BJ (cell line): ENCODE measurements around the gene PIGS. TPM values are rescaled to one million over a fixed set of nuclear protein-coding genes. Genes with fewer than 3 reads are reported as not detected.

ENCODE experiments used
- CTCF ChIA-PET: fragments of 350-600 bp; formaldehyde crosslinking; extraction: SDS; loops from one replicate; lab custom pipeline; 2021; ENCODE audit warnings: antibody characterized with exemption, inconsistent platforms; lab: Yijun Ruan, JAX
- POLR2A ChIA-PET: fragments of 300-600 bp; sonication (Branson Sonifier 250); formaldehyde crosslinking; extraction: SDS; loops from one replicate; lab custom pipeline; 2021; ENCODE audit warnings: antibody characterized with exemption; lab: Charles Lee
- DNase-seq: peaks from one replicate; pipeline ENCODE4 v3.0.0-alpha.2; 2011; ENCODE audit warnings: low read depth
- H3K27me3 ChIP-seq: 2 replicates; pipeline ENCODE4 v1.6.0; 2011; ENCODE audit warnings: low read length; ENCODE audit not compliant: control insufficient read depth, insufficient read depth
- H3K36me3 ChIP-seq: 2 replicates; pipeline ENCODE4 v1.5.1; 2011; ENCODE audit warnings: low read length; ENCODE audit not compliant: control insufficient read depth, insufficient read depth
- H3K4me3 ChIP-seq: 2 replicates; pipeline ENCODE4 v1.5.1; 2011; ENCODE audit warnings: low read depth, mild to moderate bottlenecking, control low read depth, low read length
- polyA plus RNA-seq: library from polyadenylated mRNA; depleted of rRNA; stranded (reverse); fragments of >200 nt; gene quantifications from 2 replicates; pipeline ENCODE4 v1.2.3, GENCODE V29; 2011
- TF ChIP-seq, protein P1 (sequence below): IDR thresholded peaks from 2 replicates; pipeline ENCODE4 v1.5.1; 2011; ENCODE audit warnings: low read depth, mild to moderate bottlenecking, control low read depth, inconsistent platforms, low read length, moderate library complexity; ENCODE audit not compliant: insufficient read depth

PIGS gene
- polyA plus RNA-seq, 1 experiment, result 99.5 TPM

DNA sequence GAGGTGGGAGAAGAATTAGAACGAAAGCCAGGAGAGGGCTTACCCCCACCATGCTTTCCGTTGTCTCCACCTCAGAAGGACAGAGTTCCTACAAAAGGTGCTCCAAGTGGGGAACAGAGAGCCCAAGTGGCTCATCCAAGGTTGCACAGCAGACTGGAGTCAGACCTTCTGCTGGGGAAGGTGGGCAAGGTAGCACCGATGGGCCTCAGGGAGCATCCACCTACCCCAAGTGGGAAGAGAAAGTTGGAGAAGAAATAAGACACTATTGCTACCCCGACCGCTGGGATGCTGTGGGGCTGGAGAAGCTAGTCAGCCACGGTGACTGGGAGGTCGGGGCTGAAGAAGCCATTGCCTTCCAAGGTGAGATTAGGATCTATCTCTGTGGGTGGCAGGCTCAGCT is 40.4 kb downstream of the PIGS start:
- ChIA-PET CTCF (interaction anchor here (1.8 to 2.1 kb wide), 2 partner anchors 9 to 35 kb away, joined by 6 read pairs; no protein-coding TSS in a partner anchor), POLR2A (no interaction called here)
- no peaks in the 10 kb centered on the region for H3K36me3 ChIP-seq
- peaks cover 2% of the 10 kb centered on the region; the same call in 1 of the 2 replicates for H3K27me3 ChIP-seq
- TF ChIP-seq, protein P1, sequence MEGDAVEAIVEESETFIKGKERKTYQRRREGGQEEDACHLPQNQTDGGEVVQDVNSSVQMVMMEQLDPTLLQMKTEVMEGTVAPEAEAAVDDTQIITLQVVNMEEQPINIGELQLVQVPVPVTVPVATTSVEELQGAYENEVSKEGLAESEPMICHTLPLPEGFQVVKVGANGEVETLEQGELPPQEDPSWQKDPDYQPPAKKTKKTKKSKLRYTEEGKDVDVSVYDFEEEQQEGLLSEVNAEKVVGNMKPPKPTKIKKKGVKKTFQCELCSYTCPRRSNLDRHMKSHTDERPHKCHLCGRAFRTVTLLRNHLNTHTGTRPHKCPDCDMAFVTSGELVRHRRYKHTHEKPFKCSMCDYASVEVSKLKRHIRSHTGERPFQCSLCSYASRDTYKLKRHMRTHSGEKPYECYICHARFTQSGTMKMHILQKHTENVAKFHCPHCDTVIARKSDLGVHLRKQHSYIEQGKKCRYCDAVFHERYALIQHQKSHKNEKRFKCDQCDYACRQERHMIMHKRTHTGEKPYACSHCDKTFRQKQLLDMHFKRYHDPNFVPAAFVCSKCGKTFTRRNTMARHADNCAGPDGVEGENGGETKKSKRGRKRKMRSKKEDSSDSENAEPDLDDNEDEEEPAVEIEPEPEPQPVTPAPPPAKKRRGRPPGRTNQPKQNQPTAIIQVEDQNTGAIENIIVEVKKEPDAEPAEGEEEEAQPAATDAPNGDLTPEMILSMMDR, result no peak
- no peak for DNase-seq
- no peak overlapping the region for H3K4me3 ChIP-seq

DNA sequence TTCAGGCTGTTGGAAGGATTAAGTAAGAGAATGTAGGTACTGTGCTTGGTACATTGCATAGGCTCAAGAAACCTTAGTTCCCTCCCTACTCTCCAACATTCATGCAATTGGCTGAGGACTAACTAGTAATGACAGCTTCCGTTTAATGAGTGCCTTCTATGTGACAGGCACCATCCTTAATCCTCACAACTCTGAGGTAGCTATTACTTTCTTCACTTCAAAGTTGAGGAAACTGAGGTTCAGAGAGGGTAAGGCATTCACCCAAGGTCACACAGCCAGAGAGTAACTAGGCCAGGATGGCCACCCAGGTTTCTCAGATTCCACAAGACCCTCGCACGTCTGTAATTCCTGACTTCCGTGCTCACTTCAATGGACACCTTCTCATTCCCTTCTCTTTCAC is 41.1 kb downstream of the PIGS start:
- TF ChIP-seq, protein P1, result no peak
- peaks cover 2% of the 10 kb centered on the region; the same call in 1 of the 2 replicates for H3K27me3 ChIP-seq
- no peak overlapping the region for H3K4me3 ChIP-seq
- no peak for DNase-seq
- ChIA-PET POLR2A (no interaction called here), CTCF (interaction anchor here (1.0 to 4.1 kb wide), 2 partner anchors 10 to 17 kb away, joined by 4 to 19 read pairs; no protein-coding TSS in a partner anchor)
- H3K36me3 ChIP-seq, result no peaks in the 10 kb centered on the region

DNA sequence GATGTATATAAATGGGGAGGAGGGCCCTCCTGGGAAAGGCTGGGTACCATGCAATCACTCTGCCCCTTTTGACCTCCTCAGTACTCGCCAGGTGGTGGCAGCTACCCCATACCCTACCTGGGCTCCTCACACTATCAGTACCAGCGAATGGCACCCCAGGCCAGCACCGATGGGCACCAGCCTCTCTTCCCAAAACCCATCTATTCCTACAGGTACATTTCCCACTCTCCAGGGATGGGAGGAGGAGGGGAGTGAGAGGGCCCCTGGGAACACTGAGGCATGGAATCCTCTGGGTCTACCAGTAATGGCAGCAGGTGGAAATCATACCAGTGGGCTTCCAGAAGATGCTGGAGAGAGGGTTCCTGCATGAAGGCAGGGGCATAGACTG is 42.3 kb downstream of the PIGS start:
- H3K27me3 ChIP-seq, result peaks cover 2% of the 10 kb centered on the region; the same call in 1 of the 2 replicates
- POLR2A ChIA-PET, result no interaction called here
- TF ChIP-seq, protein P1, result no peak
- no peaks in the 10 kb centered on the region for H3K36me3 ChIP-seq
- H3K4me3 ChIP-seq, result no peak overlapping the region
- no peak for DNase-seq
- CTCF ChIA-PET, result interaction anchor here (1.0 to 4.1 kb wide), 3 partner anchors 9 to 35 kb away, joined by 4 to 19 read pairs (median 7); no protein-coding TSS in a partner anchor

DNA sequence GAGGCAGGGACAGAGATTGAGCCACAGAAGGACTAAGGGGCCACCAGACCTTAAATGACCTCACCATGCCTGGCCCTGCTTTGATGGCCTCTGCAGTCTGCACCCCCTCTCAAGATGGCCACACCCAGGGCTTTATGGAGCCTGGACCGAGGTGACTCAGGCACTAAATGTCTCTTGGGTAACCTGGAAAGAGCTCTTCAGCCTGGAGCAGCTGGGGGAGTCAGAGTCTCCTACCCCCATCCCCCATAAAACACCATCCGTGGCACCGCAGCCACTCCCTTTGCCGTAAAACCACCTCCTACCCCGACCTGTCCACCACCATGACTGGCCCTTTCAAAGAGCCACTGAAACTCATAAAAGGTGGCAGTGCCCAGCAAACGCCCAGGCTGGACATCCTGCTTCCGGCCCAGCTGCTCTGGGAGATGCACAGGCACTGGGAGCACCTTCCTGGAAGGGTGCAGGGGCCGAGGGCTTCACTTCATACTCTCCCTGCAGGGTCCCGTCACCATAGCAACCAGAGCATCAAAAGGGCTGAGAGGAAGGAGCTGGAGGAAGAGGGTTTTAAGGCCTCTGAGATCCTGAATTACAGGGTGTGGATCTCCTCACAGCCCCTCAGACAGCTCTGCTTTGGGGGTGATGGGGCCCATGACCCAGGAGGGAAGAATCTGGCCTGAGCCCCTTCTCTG is 42.9 kb downstream of the PIGS start:
- ChIA-PET CTCF (interaction anchor here (1.0 to 4.1 kb wide), 3 partner anchors 9 to 34 kb away, joined by 4 to 19 read pairs (median 7); no protein-coding TSS in a partner anchor), POLR2A (no interaction called here)
- no peak for DNase-seq
- peaks cover 2% of the 10 kb centered on the region; the same call in 1 of the 2 replicates for H3K27me3 ChIP-seq
- no peak overlapping the region for H3K4me3 ChIP-seq
- TF ChIP-seq, protein P1, result no peak
- no peaks in the 10 kb centered on the region for H3K36me3 ChIP-seq

DNA sequence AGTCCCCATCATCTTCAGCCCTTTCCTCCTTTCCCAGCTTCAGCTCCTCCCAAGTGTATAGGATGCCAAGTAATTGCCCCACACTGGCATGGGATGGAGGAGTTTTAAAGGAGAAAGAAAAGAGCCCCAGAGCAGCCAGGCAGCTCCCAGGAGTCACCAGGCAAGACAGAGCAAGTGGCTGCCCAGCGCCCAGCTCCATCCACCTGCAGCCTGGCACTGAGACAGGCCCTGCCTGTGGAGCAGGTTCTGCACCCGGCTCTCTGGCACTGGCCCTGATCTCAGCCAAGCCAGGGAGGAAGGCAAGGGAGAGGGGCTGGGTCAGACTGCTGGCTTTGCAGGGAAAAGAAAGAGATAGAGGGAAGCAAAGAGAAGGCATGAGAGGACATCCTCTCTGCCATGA is 43.5 kb downstream of the PIGS start:
- TF ChIP-seq, protein P1, result no peak
- Histone ChIP-seq H3K36me3 (no peaks in the 10 kb centered on the region), H3K27me3 (peaks cover 2% of the 10 kb centered on the region; the same call in 1 of the 2 replicates), H3K4me3 (no peak overlapping the region)
- POLR2A ChIA-PET, result no interaction called here
- no peak for DNase-seq
- CTCF ChIA-PET, result interaction anchor here (0.8 to 4.1 kb wide), 3 partner anchors 12 to 34 kb away, joined by 3 to 19 read pairs (median 4); no protein-coding TSS in a partner anchor
